HCT116 (cell line): ENCODE data around the gene ELAVL1. TPM values are rescaled to one million over a fixed set of nuclear protein-coding genes. Genes with fewer than 3 reads are reported as not detected.

ENCODE experiments used
- ATAC-seq: fragments of 200-7000 bp; cut with Tn5 transposase; 2 replicates; pipeline ENCODE4 v1.9.1; 2020; ENCODE audit warnings: mild to moderate bottlenecking, moderate library complexity
- BruUV-seq: library from RNA; stranded (reverse); fragments of 400-500 nt; replicated peaks from 2 replicates; lab custom pipeline; 2021; lab: Mats Ljungman, UMichigan
- CTCF ChIA-PET: fragments of 300-600 bp; sonication (Branson Sonifier 250); formaldehyde crosslinking; loops from one replicate; lab custom pipeline; 2021; ENCODE audit warnings: antibody characterized with exemption; lab: Charles Lee
- POLR2A ChIA-PET: fragments of 300-600, 350-600 bp; sonication (Branson Sonifier 250); formaldehyde crosslinking; loops from one replicate; lab custom pipeline; 2021; ENCODE audit warnings: antibody characterized with exemption; lab: Charles Lee
- RAD21 ChIA-PET, 2 experiments: fragments of 300-600 bp; sonication (Branson Sonifier 250); formaldehyde crosslinking; loops; one replicate each; lab custom pipeline; 2023; ENCODE audit warnings: low total read pairs in 2 of 2; ENCODE audit not compliant: uncharacterized antibody in 2 of 2, unreplicated experiment in 2 of 2, low non-redundant PET in 1 of 2; lab: Charles Lee
- DNase-seq: peaks from one replicate; pipeline ENCODE4 v3.0.0-alpha.2; 2010; ENCODE audit warnings: low read depth, low spot score
- H2AFZ ChIP-seq: fragments of 200-600 bp; shearing (Covaris generic), sonication (generic); 2 replicates; pipeline ENCODE4 v1.6.1; 2017; ENCODE audit warnings: low read depth, mixed run types, mixed read lengths, antibody characterized with exemption, low read length; ENCODE audit not compliant: poor library complexity, severe bottlenecking
- H3K27ac ChIP-seq: 2 replicates; pipeline ENCODE4 v1.5.1; 2012; ENCODE audit warnings: low read depth, low read length
- H3K27me3 ChIP-seq: fragments of 200-600 bp; sonication (generic); 2 replicates; pipeline ENCODE4 v1.6.1; 2016; ENCODE audit warnings: mixed run types, low read length, mixed read lengths; ENCODE audit not compliant: insufficient read depth
- H3K36me3 ChIP-seq, 2 experiments: fragments of 200-500 bp in 1 of 2; fragments of 200-600 bp in 1 of 2; sonication (Bioruptor generic) in 1 of 2; sonication (generic) in 1 of 2; 2 replicates each; pipeline versions ENCODE4 v1.5.1 to v1.6.1; 2014 to 2016; ENCODE audit warnings: low read length in 2 of 2, inconsistent platforms in 1 of 2, mixed read lengths in 1 of 2, mixed run types in 1 of 2; ENCODE audit not compliant: insufficient read depth in 2 of 2, control insufficient read depth in 1 of 2
- H3K4me1 ChIP-seq, 2 experiments: fragments of 200-600 bp in 1 of 2; sonication (generic) in 1 of 2; 2 replicates each; pipeline versions ENCODE4 v1.5.1 to v1.6.1; 2012 to 2017; ENCODE audit warnings: low read length in 2 of 2, inconsistent platforms in 1 of 2, mild to moderate bottlenecking in 1 of 2, mixed read lengths in 1 of 2, mixed run types in 1 of 2, moderate library complexity in 1 of 2; ENCODE audit not compliant: insufficient read depth in 2 of 2, control insufficient read depth in 1 of 2
- H3K4me2 ChIP-seq: fragments of 200-600 bp; sonication (generic); 2 replicates; pipeline ENCODE4 v1.6.1; 2017; ENCODE audit warnings: mixed run types, low read length, mixed read lengths
- H3K4me3 ChIP-seq, 2 experiments: fragments of 200-600 bp in 1 of 2; sonication (generic) in 1 of 2; replicated peaks in 1 of 2; 2 replicates each; pipeline ENCODE4 v1.5.1; 2011 to 2016; ENCODE audit warnings: low read length in 2 of 2, control low read depth in 1 of 2, low read depth in 1 of 2, mild to moderate bottlenecking in 1 of 2, mixed read lengths in 1 of 2, mixed run types in 1 of 2
- H3K79me2 ChIP-seq: fragments of 200-600 bp; sonication (generic); 2 replicates; pipeline ENCODE4 v1.6.1; 2017; ENCODE audit warnings: mild to moderate bottlenecking, mixed run types, low read length, moderate library complexity, mixed read lengths; ENCODE audit not compliant: insufficient read depth
- H3K9ac ChIP-seq: fragments of 200-600 bp; sonication (generic); 2 replicates; pipeline ENCODE4 v1.6.1; 2016; ENCODE audit warnings: low read length, mixed read lengths
- H3K9me2 ChIP-seq: fragments of 200-600 bp; sonication (generic), shearing (Covaris generic); 2 replicates; pipeline ENCODE4 v1.6.1; 2017; ENCODE audit warnings: mixed run types, mild to moderate bottlenecking, moderate library complexity; ENCODE audit not compliant: insufficient read depth
- H3K9me3 ChIP-seq, 2 experiments: fragments of 200-500 bp in 1 of 2; fragments of 200-600 bp in 1 of 2; sonication (Bioruptor generic) in 1 of 2; sonication (generic) in 1 of 2; 2 replicates each; pipeline ENCODE4 v1.6.1; 2014 to 2017; ENCODE audit warnings: low read length in 2 of 2, mixed read lengths in 2 of 2, inconsistent platforms in 1 of 2, low read depth in 1 of 2, mild to moderate bottlenecking in 1 of 2, mixed run types in 1 of 2, moderate library complexity in 1 of 2; ENCODE audit not compliant: control insufficient read depth in 1 of 2, insufficient read depth in 1 of 2
- H4K20me1 ChIP-seq: fragments of 200-600 bp; sonication (generic), shearing (Covaris generic); 2 replicates; pipeline ENCODE4 v1.6.1; 2017; ENCODE audit warnings: mixed run types, mild to moderate bottlenecking, moderate library complexity; ENCODE audit not compliant: insufficient read depth
- ATF3 ChIP-seq: IDR thresholded peaks from 2 replicates; pipeline ENCODE4 v1.6.1; 2012
- CBX3 ChIP-seq: IDR thresholded peaks from 2 replicates; pipeline ENCODE4 v1.6.1; 2012; ENCODE audit warnings: low read depth
- CTCF ChIP-seq, 3 experiments: fragments of 200-600 bp in 1 of 3; sonication (generic) in 1 of 3; IDR thresholded peaks in 2 of 3; conservative IDR thresholded peaks in 1 of 3; 2 replicates each; pipeline ENCODE4 v1.5.1; 2012 to 2017; ENCODE audit warnings: low read depth in 2 of 3, low read length in 2 of 3, antibody characterized with exemption in 1 of 3, borderline replicate concordance in 1 of 3, control low read depth in 1 of 3, mild to moderate bottlenecking in 1 of 3, mixed read lengths in 1 of 3, mixed run types in 1 of 3, moderate library complexity in 1 of 3; ENCODE audit not compliant: insufficient read depth in 1 of 3
- EZH2 ChIP-seq: fragments of 200-600 bp; sonication (generic); IDR thresholded peaks from 2 replicates; pipeline ENCODE4 v1.6.1; 2017; ENCODE audit warnings: antibody characterized with exemption, mixed run types
- JUND ChIP-seq: IDR thresholded peaks from 2 replicates; pipeline ENCODE4 v1.6.1; 2012
- POLR2A ChIP-seq: IDR thresholded peaks from 2 replicates; pipeline ENCODE4 v1.7.0; 2011; ENCODE audit warnings: borderline replicate concordance; ENCODE audit not compliant: insufficient read depth, insufficient read length; ENCODE audit errors: extremely low read depth
- RAD21 ChIP-seq: IDR thresholded peaks from 2 replicates; pipeline ENCODE4 v1.6.1; 2012; ENCODE audit warnings: low read depth, mild to moderate bottlenecking
- SIN3A ChIP-seq: IDR thresholded peaks from 2 replicates; pipeline ENCODE4 v1.6.1; 2012; ENCODE audit warnings: low read depth
- SP1 ChIP-seq: IDR thresholded peaks from 2 replicates; pipeline ENCODE4 v1.6.1; 2012; ENCODE audit warnings: low read depth
- TCF7L2 ChIP-seq: IDR thresholded peaks from 2 replicates; pipeline ENCODE4 v1.7.0; 2011; ENCODE audit warnings: borderline replicate concordance, inconsistent platforms; ENCODE audit not compliant: insufficient read depth, insufficient read length; ENCODE audit errors: extremely low read depth
- ZBTB33 ChIP-seq: IDR thresholded peaks from 2 replicates; pipeline ENCODE4 v1.6.1; 2011; ENCODE audit warnings: mild to moderate bottlenecking, low read length, moderate library complexity; ENCODE audit not compliant: insufficient replicate concordance; ENCODE audit errors: extremely low read depth
- intact Hi-C: fragments of 100-400 bp; cut with micrococcal nuclease; formaldehyde crosslinking; loops from 2 replicates; pipeline ENCODE4 v1.10.0; 2022
- total RNA-seq: library from RNA; stranded (reverse); gene quantifications from one replicate; pipeline ENCODE4 v1.2.1, GENCODE V29; 2021; ENCODE audit not compliant: unreplicated experiment

ELAVL1 gene
- total RNA-seq, 1 experiment from 2014 or later: 134 TPM

DNA sequence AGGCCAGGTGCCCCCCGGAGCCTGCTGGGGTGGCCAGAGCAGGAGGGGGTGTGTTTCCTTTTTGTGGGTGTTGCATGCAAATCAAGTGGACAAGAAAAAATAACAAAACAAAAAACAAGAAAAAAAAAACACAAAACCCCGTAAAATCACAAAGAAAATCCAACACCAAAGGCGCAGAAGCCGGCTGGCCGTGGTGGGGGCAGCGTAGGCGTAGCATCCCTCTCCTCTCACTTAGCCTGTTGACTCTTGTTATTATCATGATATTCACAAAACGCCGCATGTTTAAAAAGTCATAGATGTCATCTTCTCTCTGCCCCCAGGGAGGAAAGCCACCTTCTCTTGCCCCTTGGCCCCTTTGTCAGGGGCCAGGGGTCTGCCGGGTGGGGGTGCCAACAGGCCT lies 91.8 kb downstream of the ELAVL1 start:
- no peak overlapping the region for H3K27ac ChIP-seq
- DNase-seq (no peak), ATAC-seq (no peak)
- RAD21 ChIA-PET: no interaction called here
- H3K4me3 ChIP-seq: no peak overlapping the region
- no peaks in the 10 kb centered on the region for H3K27me3 ChIP-seq
- POLR2A ChIA-PET: no interaction called here
- H3K9me2 ChIP-seq: no peaks in the 10 kb centered on the region
- peaks cover 5 to 6% of the 10 kb centered on the region in 2 experiments; a peak in 3 of 4 replicates for H3K36me3 ChIP-seq
- no peak overlapping the region for H3K4me2 ChIP-seq
- H3K4me1 ChIP-seq: peaks cover 9 to 32% of the 10 kb centered on the region in 2 experiments; a peak in 3 of 4 replicates
- no peak overlapping the region for H3K9ac ChIP-seq
- no peaks in the 10 kb centered on the region for H3K9me3 ChIP-seq
- TF ChIP-seq TCF7L2 (no peak), SP1 (no peak), EZH2 (no peak), RAD21 (no peak), SIN3A (no peak), CTCF (IDR thresholded peaks at IDR 0.05 in 2 of 3, conservative IDR thresholded peaks at IDR 0.05 in 1 of 3; ENCODE audit: borderline replicate concordance in 1 of 3, insufficient read depth in 1 of 3, low read depth in 2 of 3, low read length in 2 of 3) (no peak), ATF3 (no peak), CBX3 (no peak), JUND (no peak), POLR2A (no peak), ZBTB33 (no peak)
- CTCF ChIA-PET: interaction anchor here (1.0 kb wide), 1 partner anchor 10 kb away, joined by 4 read pairs; the partner anchor contains the start of gene MAP2K7
- intact Hi-C loops: no loop called here
- BruUV-seq: TSS peak; percentile 32
- peaks cover 12% of the 10 kb centered on the region for H3K79me2 ChIP-seq
- no peaks in the 10 kb centered on the region for H4K20me1 ChIP-seq
- no peak overlapping the region for H2AFZ ChIP-seq
